Astrocyte of the cerebellum (primary cell): ENCODE measurements around the gene DNAJB4.

Source experiments
- DNase-seq: peaks from one replicate; pipeline ENCODE4 v3.0.0-alpha.2; 2011; ENCODE audit warnings: low read depth
- H3K4me3 ChIP-seq: 2 replicates; pipeline ENCODE4 v1.5.1; 2011; ENCODE audit warnings: mild to moderate bottlenecking, low read depth, low read length, moderate library complexity
- in situ Hi-C: cut with HindIII; loops from 2 replicates; pipeline ENCODE4 v1.10.0; 2017; ENCODE audit warnings: low sequenced_read_pairs
- TF ChIP-seq, protein P1 (sequence below): IDR thresholded peaks from 2 replicates; pipeline ENCODE4 v1.5.1; 2012; ENCODE audit warnings: low read length, low read depth, moderate library complexity, mild to moderate bottlenecking; ENCODE audit errors: missing control alignments

DNAJB4 gene

DNA sequence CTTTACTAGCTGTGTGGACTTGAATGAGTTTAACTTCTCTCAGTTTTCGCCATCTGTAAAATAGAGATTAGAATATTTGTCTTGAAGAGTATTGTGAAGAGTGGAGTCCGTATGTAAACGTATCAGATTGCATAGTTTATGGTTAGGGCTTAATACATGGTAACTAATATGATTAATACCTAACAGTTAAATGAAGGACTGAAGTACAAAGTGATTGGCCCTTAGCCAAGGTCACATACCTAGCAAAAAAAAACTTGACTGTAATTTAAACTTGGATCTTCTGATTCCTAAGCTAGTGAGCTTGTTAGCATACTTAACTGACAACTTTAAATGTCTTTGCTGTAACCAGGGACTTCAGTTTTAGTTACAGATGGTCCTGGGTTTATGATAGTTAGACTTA is 42.9 kb downstream of the DNAJB4 start:
- H3K4me3 ChIP-seq: no peak overlapping the region
- in situ Hi-C loops: no loop called here
- DNase-seq: no peak
- TF ChIP-seq, protein P1, sequence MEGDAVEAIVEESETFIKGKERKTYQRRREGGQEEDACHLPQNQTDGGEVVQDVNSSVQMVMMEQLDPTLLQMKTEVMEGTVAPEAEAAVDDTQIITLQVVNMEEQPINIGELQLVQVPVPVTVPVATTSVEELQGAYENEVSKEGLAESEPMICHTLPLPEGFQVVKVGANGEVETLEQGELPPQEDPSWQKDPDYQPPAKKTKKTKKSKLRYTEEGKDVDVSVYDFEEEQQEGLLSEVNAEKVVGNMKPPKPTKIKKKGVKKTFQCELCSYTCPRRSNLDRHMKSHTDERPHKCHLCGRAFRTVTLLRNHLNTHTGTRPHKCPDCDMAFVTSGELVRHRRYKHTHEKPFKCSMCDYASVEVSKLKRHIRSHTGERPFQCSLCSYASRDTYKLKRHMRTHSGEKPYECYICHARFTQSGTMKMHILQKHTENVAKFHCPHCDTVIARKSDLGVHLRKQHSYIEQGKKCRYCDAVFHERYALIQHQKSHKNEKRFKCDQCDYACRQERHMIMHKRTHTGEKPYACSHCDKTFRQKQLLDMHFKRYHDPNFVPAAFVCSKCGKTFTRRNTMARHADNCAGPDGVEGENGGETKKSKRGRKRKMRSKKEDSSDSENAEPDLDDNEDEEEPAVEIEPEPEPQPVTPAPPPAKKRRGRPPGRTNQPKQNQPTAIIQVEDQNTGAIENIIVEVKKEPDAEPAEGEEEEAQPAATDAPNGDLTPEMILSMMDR: no peak

DNA sequence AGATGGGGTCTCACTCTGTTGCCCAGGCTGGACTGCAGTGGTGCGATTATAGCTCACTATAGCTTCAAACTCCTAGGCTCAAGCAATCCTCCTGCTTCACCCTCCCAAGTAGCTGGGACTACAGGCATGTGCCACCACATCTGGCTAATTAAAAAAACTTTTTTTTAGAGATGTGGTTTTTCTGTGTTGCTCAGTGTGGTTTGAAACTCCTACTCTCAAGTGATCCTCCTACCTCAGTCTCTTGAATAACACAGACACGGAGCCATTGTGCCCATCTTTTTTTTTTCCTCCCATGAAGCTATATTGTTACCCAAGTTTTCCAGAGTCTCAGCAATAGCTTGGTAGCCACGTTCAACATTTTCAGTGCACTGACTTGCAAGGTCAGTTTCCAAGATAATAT is 43.7 kb downstream of the DNAJB4 start:
- no peak overlapping the region for H3K4me3 ChIP-seq
- in situ Hi-C loops: no loop called here
- no peak for DNase-seq
- TF ChIP-seq, protein P1: no peak

DNA sequence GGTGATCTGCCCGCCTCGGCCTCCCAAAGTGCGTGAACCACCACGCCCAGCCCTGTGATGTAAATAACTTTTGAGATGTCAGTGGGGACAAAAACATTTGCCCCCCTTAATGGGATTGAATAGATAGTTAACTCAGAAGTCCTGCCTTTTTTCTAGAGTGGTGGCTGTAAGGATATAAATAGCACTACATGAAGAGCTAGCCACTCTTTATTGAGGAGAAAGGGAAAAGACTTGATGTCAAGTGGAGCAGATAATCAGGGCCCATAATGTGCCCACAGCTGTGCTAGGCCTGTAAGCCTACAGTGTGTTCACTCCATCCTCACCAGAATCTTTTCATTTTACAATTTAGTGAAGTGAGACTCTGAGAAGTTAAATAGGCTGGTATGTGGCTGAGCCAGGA is 44.7 kb downstream of the DNAJB4 start:
- in situ Hi-C loops: no loop called here
- H3K4me3 ChIP-seq: no peak overlapping the region
- DNase-seq: no peak
- TF ChIP-seq, protein P1: no peak

DNA sequence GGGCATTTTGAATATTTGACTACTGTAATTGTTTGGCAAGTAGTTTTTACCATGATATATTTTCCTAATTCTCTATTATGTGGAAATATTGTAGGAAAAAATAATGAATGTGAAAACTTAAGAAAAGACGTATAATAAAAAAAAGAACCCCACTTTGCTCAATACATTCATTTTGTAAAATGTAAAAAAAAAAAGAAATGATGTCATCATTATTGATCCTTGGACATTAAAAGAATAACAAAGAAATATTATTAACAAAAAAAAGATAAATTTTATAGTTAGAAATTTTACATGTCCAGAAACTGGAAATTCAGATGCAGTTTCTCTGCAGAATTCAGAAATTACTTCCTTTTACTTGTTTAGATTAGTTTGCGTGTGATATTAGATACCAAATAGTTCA is 46.3 kb downstream of the DNAJB4 start:
- in situ Hi-C loops: no loop called here
- DNase-seq: no peak
- TF ChIP-seq, protein P1: no peak
- H3K4me3 ChIP-seq: no peak overlapping the region

DNA sequence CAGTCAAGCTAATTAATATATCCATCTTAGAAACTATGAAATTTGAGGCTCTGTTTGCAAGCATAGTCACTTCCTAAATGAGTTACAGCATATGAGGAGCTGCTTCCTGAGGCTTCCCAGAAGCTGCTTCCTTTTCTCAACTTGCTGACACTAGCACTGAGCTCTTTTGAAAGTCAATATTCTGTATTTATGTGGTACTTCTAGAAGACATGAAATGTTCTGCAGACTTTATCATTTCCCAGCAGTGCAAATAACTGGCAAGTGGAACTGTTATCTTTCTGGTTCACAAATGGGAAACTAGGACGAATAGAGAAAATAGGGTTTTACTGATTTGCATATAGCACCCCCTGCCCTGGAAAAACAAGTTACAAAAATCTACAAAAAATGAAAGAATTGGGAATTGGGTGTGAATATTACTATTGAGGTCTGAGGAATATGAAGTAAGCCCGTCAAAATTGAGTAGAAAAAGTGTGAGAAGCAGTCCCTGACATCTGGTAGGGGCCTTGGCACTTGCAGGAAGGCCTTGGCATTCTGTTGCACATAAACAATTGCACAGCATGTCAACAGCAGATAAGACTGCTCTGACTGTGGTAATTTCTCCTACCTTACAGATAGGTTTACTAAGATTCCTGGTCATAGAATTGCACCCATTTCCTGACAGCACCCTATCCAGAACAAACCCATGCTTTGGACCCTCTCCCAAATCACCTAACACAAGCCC is 48.1 kb downstream of the DNAJB4 start:
- in situ Hi-C loops: no loop called here
- TF ChIP-seq, protein P1: no peak
- DNase-seq: no peak
- H3K4me3 ChIP-seq: no peak overlapping the region

DNA sequence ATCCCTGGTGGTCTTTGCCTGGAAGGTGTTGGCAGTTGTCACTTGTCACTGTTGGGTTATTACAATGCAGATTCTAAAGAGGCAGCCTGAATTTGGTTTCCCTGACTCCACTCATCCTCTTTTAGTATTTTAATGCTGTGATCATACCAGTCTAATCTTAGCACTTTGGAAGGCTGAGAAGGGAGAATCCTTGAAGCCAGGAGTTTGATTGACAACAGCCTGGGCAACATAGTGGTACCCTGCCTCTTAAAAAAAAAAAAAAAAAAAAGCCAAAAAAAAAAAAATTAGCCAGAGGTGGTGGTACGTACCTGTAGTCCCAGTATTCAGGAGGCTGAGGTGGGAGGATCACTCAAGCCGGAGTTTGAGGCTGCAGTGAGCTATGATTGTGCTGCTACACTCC is 48.8 kb downstream of the DNAJB4 start:
- TF ChIP-seq, protein P1: no peak
- no peak overlapping the region for H3K4me3 ChIP-seq
- DNase-seq: no peak
- in situ Hi-C loops: no loop called here
